Kidney (tissue), 14 donors: ENCODE data around the gene ZNF222. TPM values are rescaled to one million over a fixed set of nuclear protein-coding genes. Genes with fewer than 3 reads are reported as not detected.
A peak's percentile ranks its signal among the peaks of the same experiment; 100 is the strongest.

Experiments
- DNase-seq, 5 donors: peaks; one replicate each; pipeline ENCODE4 v3.0.0-alpha.2; 2013 to 2020
- FAIRE-seq: peaks from 2 replicates; lab custom pipeline; 2012; peaks lifted over from hg19 to GRCh38; lab: Jason Lieb, UNC
- H3K27ac ChIP-seq, 2 donors: one replicate each; pipeline ENCODE4 v1.7.0; 2013; ENCODE audit warnings: low read depth in 2 of 2, low read length in 2 of 2, inconsistent platforms in 1 of 2
- H3K27me3 ChIP-seq: one replicate; pipeline ENCODE4 v1.7.1; 2013; ENCODE audit warnings: low read length, inconsistent platforms; ENCODE audit not compliant: control insufficient read depth, insufficient read depth
- H3K36me3 ChIP-seq, 3 donors: one replicate each; pipeline versions ENCODE4 v1.7.0 to v1.7.1; 2013; ENCODE audit warnings: low read length in 3 of 3, control low read depth in 1 of 3, inconsistent platforms in 1 of 3; ENCODE audit not compliant: insufficient read depth in 3 of 3, control insufficient read depth in 2 of 3
- H3K4me1 ChIP-seq, 3 donors: one replicate each; pipeline versions ENCODE4 v1.7.0 to v1.7.1; 2013; ENCODE audit warnings: low read length in 3 of 3, inconsistent platforms in 1 of 3, low read depth in 1 of 3; ENCODE audit not compliant: control insufficient read depth in 2 of 3, insufficient read depth in 2 of 3
- H3K4me3 ChIP-seq, 3 donors: one replicate each; pipeline versions ENCODE4 v1.7.0 to v1.8.1; 2013; ENCODE audit warnings: low read length in 3 of 3, control low read depth in 1 of 3, inconsistent platforms in 1 of 3
- H3K9ac ChIP-seq, 3 donors: one replicate each; pipeline versions ENCODE4 v1.7.0 to v1.7.1; 2013; ENCODE audit warnings: low read length in 3 of 3, control low read depth in 1 of 3, inconsistent platforms in 1 of 3
- H3K9me3 ChIP-seq, 3 donors: one replicate each; pipeline versions ENCODE4 v1.7.0 to v1.7.1; 2013; ENCODE audit warnings: low read length in 3 of 3, control low read depth in 1 of 3, inconsistent platforms in 1 of 3; ENCODE audit not compliant: control insufficient read depth in 2 of 3, insufficient read depth in 1 of 3
- intact Hi-C: fragments of 100-400 bp; cut with DNase I; formaldehyde crosslinking; loops from one replicate; pipeline ENCODE4 v1.11.1; 2022
- polyA plus RNA-seq: library from polyadenylated mRNA; stranded (reverse); fragments of 350-450 nt; fragmentation: Illumina TruSeq; extraction: RNeasy Lipid Tissue Mini Kit (QIAGEN cat#74804); gene quantifications from one replicate; pipeline ENCODE4 v1.2.3, GENCODE V29; 2014; ENCODE audit warnings: low read depth, low replicate concordance; ENCODE audit not compliant: insufficient read depth
- total RNA-seq: library from RNA; stranded (reverse); fragmentation: NEBNext Ultra II Directional; extraction: Animal tissue kit (Norgen Biotek cat#: 25700); gene quantifications from one replicate; pipeline ENCODE4 v1.2.1, GENCODE V29; 2021
- TF ChIP-seq, protein P1 (sequence below): IDR thresholded peaks from 3 replicates; pipeline ENCODE4 v1.5.1; 2012; ENCODE audit warnings: mild to moderate bottlenecking, moderate library complexity, borderline replicate concordance; ENCODE audit not compliant: insufficient read depth; ENCODE audit errors: extremely low read depth
- donor health status: control.
- donor health status: control.
- donor health status: control.
- donor health status: control.
- donor health status: control.
- donor health status: DM: yes; HTN: yes; CAD: no.
- donor health status: Normal renal cell carcinoma (clear cell type).

Gene ZNF222
- total and polyA plus RNA-seq, 2 donors from 2014 or later = 3.9 to 4.5 TPM

DNA sequence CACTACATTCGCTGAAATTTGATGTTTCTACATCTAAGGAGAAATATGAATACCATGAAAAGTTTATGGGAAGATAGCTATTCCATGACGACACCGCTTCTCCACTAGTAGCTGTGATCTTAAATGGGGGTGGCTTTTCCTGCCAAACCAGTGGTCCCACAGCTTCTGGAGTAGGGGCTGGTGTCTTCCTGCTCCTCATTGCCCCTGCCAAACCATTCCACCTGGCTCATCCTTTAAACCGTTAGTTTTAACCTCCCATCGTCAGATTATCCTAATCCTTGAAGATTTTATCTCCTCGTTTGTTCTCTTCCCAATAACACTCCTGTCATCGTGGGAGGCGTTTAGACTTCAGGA is 23.0 kb upstream of the ZNF222 start:
- peaks cover 0 to 16% (median 0%) of the 10 kb centered on the region in 3 donors for H3K9me3 ChIP-seq
- FAIRE-seq (no peak), DNase-seq (no peak)
- no peaks in the 10 kb centered on the region for H3K27me3 ChIP-seq
- intact Hi-C loops = no loop called here
- H3K9ac ChIP-seq = peak overlapping the region in 2 of 3 donors; percentile 79 to 96
- peak overlapping the region; percentile 39 to 49 for H3K27ac ChIP-seq
- peaks cover under 1 to 4% (median 3%) of the 10 kb centered on the region in 3 donors for H3K36me3 ChIP-seq
- peak overlapping the region; percentile 93 to 98 (median 94) for H3K4me3 ChIP-seq
- TF ChIP-seq, protein P1, sequence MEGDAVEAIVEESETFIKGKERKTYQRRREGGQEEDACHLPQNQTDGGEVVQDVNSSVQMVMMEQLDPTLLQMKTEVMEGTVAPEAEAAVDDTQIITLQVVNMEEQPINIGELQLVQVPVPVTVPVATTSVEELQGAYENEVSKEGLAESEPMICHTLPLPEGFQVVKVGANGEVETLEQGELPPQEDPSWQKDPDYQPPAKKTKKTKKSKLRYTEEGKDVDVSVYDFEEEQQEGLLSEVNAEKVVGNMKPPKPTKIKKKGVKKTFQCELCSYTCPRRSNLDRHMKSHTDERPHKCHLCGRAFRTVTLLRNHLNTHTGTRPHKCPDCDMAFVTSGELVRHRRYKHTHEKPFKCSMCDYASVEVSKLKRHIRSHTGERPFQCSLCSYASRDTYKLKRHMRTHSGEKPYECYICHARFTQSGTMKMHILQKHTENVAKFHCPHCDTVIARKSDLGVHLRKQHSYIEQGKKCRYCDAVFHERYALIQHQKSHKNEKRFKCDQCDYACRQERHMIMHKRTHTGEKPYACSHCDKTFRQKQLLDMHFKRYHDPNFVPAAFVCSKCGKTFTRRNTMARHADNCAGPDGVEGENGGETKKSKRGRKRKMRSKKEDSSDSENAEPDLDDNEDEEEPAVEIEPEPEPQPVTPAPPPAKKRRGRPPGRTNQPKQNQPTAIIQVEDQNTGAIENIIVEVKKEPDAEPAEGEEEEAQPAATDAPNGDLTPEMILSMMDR = no peak
- H3K4me1 ChIP-seq = peaks cover 4 to 11% (median 7%) of the 10 kb centered on the region in 3 donors

DNA sequence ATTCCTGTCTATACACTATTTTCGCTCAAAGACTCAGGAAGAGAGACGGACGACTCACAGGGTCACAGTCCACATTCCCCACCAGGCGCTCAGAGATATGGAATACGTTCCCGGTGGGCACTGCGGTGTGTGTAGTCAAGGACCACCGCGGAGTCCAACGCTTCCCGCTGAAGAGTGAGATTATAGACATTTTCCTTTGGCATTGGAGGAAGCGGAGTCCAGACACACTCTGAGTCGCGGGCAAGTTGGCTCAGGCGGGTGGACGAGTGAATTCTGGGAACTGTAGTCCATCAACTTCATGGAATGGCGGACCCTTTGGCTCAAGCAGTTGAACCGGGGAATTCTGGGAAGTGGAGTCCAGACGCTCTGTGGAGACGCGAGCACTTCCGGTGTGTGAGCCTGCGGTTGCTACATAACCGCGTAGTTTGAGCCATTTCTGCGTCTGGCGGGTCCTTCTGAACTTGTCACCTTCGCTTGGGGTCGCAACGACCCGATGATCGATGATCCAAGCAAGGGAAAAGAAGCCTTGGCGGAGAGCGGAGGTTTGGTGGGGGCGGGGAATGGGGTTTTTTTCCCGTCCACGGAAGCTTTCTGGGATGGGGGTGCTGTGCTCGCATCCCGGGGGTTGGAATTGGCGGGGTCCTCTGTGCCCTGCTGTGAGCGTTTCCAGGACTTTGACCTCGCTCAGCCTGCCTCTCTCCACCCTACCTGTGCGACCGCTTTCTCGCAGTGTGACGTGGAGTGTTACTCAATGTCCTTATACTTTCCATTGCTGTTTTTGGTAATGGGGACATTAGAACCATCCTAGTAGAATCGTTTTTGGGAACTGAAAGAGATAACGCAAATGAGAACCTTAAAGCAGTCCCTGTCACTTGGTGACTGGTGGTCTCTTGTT is 22.4 kb upstream of the ZNF222 start, which contains the start of gene ZNF230:
ZNF230 (plus strand) TSS at position 392 of the 895 bp plus-strand sequence. CDS start 4,122 bp downstream, outside the sequence.
- Histone ChIP-seq H3K4me3 (peak within 1 kb of the TSS; percentile 93 to 98 (median 94)), H3K36me3 (peaks cover 6 to 7% (median 7%) of the 10 kb centered on the region in 3 donors), H3K9ac (peak within 1 kb of the TSS; percentile 85 to 96 (median 93)), H3K27ac (peak within 1 kb of the TSS; percentile 49 to 53), H3K27me3 (no peaks in the 10 kb centered on the region), H3K9me3 (peaks cover 0 to 15% (median 0%) of the 10 kb centered on the region in 3 donors), H3K4me1 (peaks cover 4 to 11% (median 7%) of the 10 kb centered on the region in 3 donors)
- TF ChIP-seq, protein P1 = no peak
- DNase-seq = peak; percentile 93 to 99 (median 95)
- intact Hi-C loops = no loop called here
- peak; percentile 80 for FAIRE-seq

DNA sequence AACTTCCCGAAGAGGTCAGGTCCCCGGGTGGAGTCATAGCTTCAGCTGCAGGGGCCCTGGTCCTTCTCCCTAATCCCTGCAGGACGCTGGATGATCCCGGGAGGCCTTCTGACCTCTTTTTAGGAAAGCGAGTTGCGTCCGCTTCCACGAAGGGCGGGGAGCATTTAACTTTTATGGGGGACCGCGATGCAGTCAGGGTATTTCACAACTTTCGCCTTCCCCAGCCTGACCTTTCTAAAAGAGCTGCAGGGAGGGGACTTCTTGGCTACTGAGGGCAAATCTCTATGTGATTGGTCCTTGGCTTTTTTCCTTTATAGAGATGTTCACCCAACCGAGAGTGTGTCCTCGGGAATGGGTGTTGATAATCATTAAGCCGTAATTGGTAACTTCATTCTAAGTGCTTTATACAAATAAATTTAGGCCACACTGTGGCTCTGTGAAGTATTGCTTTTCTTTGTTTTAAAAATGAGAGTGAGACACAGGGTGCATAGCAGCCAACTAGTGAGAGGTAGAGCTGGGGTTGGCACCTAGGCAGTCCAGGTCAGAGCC is 21.6 kb upstream of the ZNF222 start:
- Histone ChIP-seq H3K27me3 (no peaks in the 10 kb centered on the region), H3K9me3 (peaks cover 0 to 20% (median 0%) of the 10 kb centered on the region in 3 donors), H3K36me3 (peaks cover 10 to 14% (median 11%) of the 10 kb centered on the region in 3 donors), H3K4me1 (peaks cover 4 to 11% (median 7%) of the 10 kb centered on the region in 3 donors), H3K9ac (peak overlapping the region; percentile 85 to 96 (median 93)), H3K27ac (peak overlapping the region in 1 of 2 donors; percentile 53), H3K4me3 (peak overlapping the region; percentile 93 to 98 (median 94))
- peak in 4 of 5 donors; percentile 29 to 66 (median 38) for DNase-seq
- intact Hi-C loops = no loop called here
- TF ChIP-seq, protein P1 = no peak
- no peak for FAIRE-seq
